Endodermal cell (in vitro differentiated cells): ENCODE measurements around the gene GSS. TPM values are rescaled to one million over a fixed set of nuclear protein-coding genes. Genes with fewer than 3 reads are reported as not detected.

Experiments used
- DNase-seq: peaks from one replicate; pipeline ENCODE4 v3.0.0-alpha.2; 2017
- H3K27ac ChIP-seq: 2 replicates; pipeline ENCODE4 v1.5.1; 2013; ENCODE audit warnings: mild to moderate bottlenecking, low read depth, low read length, moderate library complexity
- H3K27me3 ChIP-seq: 2 replicates; pipeline ENCODE4 v1.6.1; 2013; ENCODE audit warnings: mild to moderate bottlenecking, low read length, moderate library complexity; ENCODE audit not compliant: insufficient read depth, control insufficient read depth, poor library complexity, severe bottlenecking
- H3K36me3 ChIP-seq: 2 replicates; pipeline ENCODE4 v1.7.0; 2013; ENCODE audit warnings: mild to moderate bottlenecking, low read length, moderate library complexity; ENCODE audit not compliant: control insufficient read depth, insufficient read depth
- H3K4me1 ChIP-seq: one replicate; pipeline ENCODE4 v1.7.0; 2013; ENCODE audit warnings: low read length; ENCODE audit not compliant: control insufficient read depth, insufficient read depth
- H3K4me3 ChIP-seq: 2 replicates; pipeline ENCODE4 v1.5.1; 2013; ENCODE audit warnings: mild to moderate bottlenecking, low read length, moderate library complexity
- H3K9ac ChIP-seq: 2 replicates; pipeline ENCODE4 v1.6.1; 2013; ENCODE audit warnings: mild to moderate bottlenecking, low read length, moderate library complexity; ENCODE audit not compliant: poor library complexity, severe bottlenecking; ENCODE audit errors: extremely low read depth
- H3K9me3 ChIP-seq: 2 replicates; pipeline ENCODE4 v1.6.1; 2013; ENCODE audit warnings: mild to moderate bottlenecking, low read length, moderate library complexity; ENCODE audit not compliant: control insufficient read depth
- H3K27ac Mint-ChIP-seq: 2 replicates; pipeline ENCODE4 v1.8.0; 2020; ENCODE audit warnings: mixed read lengths
- H3K27me3 Mint-ChIP-seq: 2 replicates; pipeline ENCODE4 v1.8.0; 2021; ENCODE audit warnings: mild to moderate bottlenecking, mixed read lengths; ENCODE audit not compliant: insufficient read depth
- H3K36me3 Mint-ChIP-seq: 2 replicates; pipeline ENCODE4 v1.8.0; 2020; ENCODE audit warnings: low read depth, mixed read lengths
- H3K4me1 Mint-ChIP-seq: 2 replicates; pipeline ENCODE4 v1.8.0; 2020; ENCODE audit warnings: mixed read lengths
- H3K4me3 Mint-ChIP-seq: 2 replicates; pipeline ENCODE4 v1.8.0; 2020; ENCODE audit warnings: mild to moderate bottlenecking, moderate library complexity, mixed read lengths
- H3K9me3 Mint-ChIP-seq: 2 replicates; pipeline ENCODE4 v1.8.0; 2020; ENCODE audit warnings: mild to moderate bottlenecking, mixed read lengths
- WGBS, 2 experiments: methylation state at CpG; one replicate each; pipeline versions ENCODE4 v1.1.5 to v1.1.7; 2013; ENCODE audit warnings: missing lambda C conversion rate in 2 of 2, mixed read lengths in 1 of 2; ENCODE audit not compliant: insufficient coverage in 1 of 2, insufficient read length in 1 of 2; 5-methylcytosine and 5-hydroxymethylcytosine counted together
- total RNA-seq, 2 donors: library from RNA; stranded (reverse); fragmentation: NEBNext Ultra II Directional in 1 of 2; extraction: Animal tissue kit (Norgen Biotek cat#: 25700) in 1 of 2; gene quantifications; 2 replicates in 1 of 2; 3 replicates in 1 of 2; pipeline ENCODE4 v1.2.1, GENCODE V29; 2021
- TF ChIP-seq, protein P1 (sequence below): fragments of 200-600 bp; sonication (generic); conservative IDR thresholded peaks from 2 replicates; pipeline ENCODE4 v1.5.0; 2021; ENCODE audit warnings: antibody characterized with exemption, mild to moderate bottlenecking

GSS gene
- total RNA-seq, 2 donors from 2014 or later = 60.8 to 71.3 TPM

- Histone ChIP-seq H3K4me1 (peaks cover 6% of the 10 kb centered on the region), H3K36me3 (no peaks in the 10 kb centered on the region), H3K4me3 (no peak overlapping the region), H3K27me3 (no peaks in the 10 kb centered on the region), H3K27ac (no peak overlapping the region), H3K9ac (no peak overlapping the region), H3K9me3 (no peaks in the 10 kb centered on the region)
- H3K9me3 Mint-ChIP-seq = no peaks in the 10 kb centered on the region
- no peak overlapping the region for H3K27ac Mint-ChIP-seq
- WGBS, 2 experiments = 93 to 95% methylated on average over 8 to 9 of the region's 9 CpGs
- peaks cover 26% of the 10 kb centered on the region for H3K27me3 Mint-ChIP-seq
- no peak overlapping the region for H3K4me3 Mint-ChIP-seq
- H3K4me1 Mint-ChIP-seq = peaks cover 17% of the 10 kb centered on the region
- DNase-seq = no peak
- TF ChIP-seq, protein P1, sequence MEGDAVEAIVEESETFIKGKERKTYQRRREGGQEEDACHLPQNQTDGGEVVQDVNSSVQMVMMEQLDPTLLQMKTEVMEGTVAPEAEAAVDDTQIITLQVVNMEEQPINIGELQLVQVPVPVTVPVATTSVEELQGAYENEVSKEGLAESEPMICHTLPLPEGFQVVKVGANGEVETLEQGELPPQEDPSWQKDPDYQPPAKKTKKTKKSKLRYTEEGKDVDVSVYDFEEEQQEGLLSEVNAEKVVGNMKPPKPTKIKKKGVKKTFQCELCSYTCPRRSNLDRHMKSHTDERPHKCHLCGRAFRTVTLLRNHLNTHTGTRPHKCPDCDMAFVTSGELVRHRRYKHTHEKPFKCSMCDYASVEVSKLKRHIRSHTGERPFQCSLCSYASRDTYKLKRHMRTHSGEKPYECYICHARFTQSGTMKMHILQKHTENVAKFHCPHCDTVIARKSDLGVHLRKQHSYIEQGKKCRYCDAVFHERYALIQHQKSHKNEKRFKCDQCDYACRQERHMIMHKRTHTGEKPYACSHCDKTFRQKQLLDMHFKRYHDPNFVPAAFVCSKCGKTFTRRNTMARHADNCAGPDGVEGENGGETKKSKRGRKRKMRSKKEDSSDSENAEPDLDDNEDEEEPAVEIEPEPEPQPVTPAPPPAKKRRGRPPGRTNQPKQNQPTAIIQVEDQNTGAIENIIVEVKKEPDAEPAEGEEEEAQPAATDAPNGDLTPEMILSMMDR = no peak
- no peaks in the 10 kb centered on the region for H3K36me3 Mint-ChIP-seq
Observed at GRCh38 chr20:34970846-34971560, 15.4 kb upstream of the GSS start.

DNA sequence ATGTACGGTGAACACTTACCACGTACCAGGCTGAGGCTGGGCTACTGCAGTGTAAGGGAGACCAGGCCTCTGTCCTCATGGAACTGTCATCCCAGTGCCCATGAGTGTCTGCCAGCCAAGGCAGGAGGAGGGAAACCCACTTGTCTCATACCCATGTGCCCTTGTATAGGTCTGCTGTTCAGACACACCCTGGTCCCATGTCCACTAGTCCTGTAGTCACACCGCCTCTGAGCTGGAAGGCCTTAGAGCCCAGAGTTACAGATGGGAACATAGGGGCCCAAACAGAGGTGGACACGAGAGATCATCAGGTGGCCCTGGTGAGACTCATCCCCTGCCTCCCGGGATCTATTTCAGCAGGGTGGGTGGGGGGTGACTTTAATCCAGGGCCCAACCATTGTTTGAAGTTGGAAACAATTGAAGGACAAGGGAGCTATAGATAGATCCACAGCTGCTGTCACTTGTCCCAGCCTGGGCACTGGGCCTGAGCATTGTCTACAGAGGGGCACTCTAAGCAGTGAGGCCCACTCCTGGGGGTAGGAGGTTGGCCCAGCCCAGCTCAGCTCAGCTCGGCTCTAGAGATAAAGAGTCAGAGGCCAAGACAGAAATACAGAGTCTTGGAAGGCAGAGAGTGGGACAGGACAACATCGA lies 14.7 kb upstream of the GSS start:
- 91 to 94% methylated on average over 7 of the region's 7 CpGs for WGBS, 2 experiments
- no peaks in the 10 kb centered on the region for H3K9me3 ChIP-seq
- TF ChIP-seq, protein P1 = no peak
- H3K4me3 ChIP-seq = no peak overlapping the region
- no peak for DNase-seq
- no peaks in the 10 kb centered on the region for H3K27me3 ChIP-seq
- H3K9me3 Mint-ChIP-seq = no peaks in the 10 kb centered on the region
- H3K9ac ChIP-seq = no peak overlapping the region
- no peaks in the 10 kb centered on the region for H3K36me3 ChIP-seq
- H3K27me3 Mint-ChIP-seq = peaks cover 19% of the 10 kb centered on the region
- H3K27ac Mint-ChIP-seq = no peak overlapping the region
- no peak overlapping the region for H3K4me3 Mint-ChIP-seq
- H3K36me3 Mint-ChIP-seq = no peaks in the 10 kb centered on the region
- peaks cover 17% of the 10 kb centered on the region for H3K4me1 Mint-ChIP-seq
- peaks cover 6% of the 10 kb centered on the region for H3K4me1 ChIP-seq
- no peak overlapping the region for H3K27ac ChIP-seq

- TF ChIP-seq, protein P1 = no peak
- H3K36me3 Mint-ChIP-seq = no peaks in the 10 kb centered on the region
Observed at GRCh38 chr20:34968042-34968775, 12.6 kb upstream of the GSS start.

More at GRCh38 chr20:34968042-34968775, 12.6 kb upstream of the GSS start:
- no peak overlapping the region for H3K4me3 Mint-ChIP-seq
- H3K27me3 Mint-ChIP-seq = peaks cover 13% of the 10 kb centered on the region
- H3K4me3 ChIP-seq = no peak overlapping the region
- no peaks in the 10 kb centered on the region for H3K9me3 Mint-ChIP-seq
- no peak overlapping the region for H3K27ac ChIP-seq
- H3K27me3 ChIP-seq = no peaks in the 10 kb centered on the region
- H3K36me3 ChIP-seq = no peaks in the 10 kb centered on the region
- no peak overlapping the region for H3K27ac Mint-ChIP-seq
- H3K4me1 ChIP-seq = peaks cover 4% of the 10 kb centered on the region
- DNase-seq = no peak
- no peaks in the 10 kb centered on the region for H3K9me3 ChIP-seq
- 90 to 93% methylated on average over 7 of the region's 7 CpGs for WGBS, 2 experiments
- H3K4me1 Mint-ChIP-seq = peaks cover 9% of the 10 kb centered on the region
- H3K9ac ChIP-seq = no peak overlapping the region
